HepG2 (cell line): ENCODE measurements around the gene C15orf62. TPM values are rescaled to one million over a fixed set of nuclear protein-coding genes. Genes with fewer than 3 reads are reported as not detected.

Experiments
- ATAC-seq: fragments of 200-7000 bp; cut with Tn5 transposase; 3 replicates; pipeline ENCODE4 v1.9.1; 2020; ENCODE audit warnings: mild to moderate bottlenecking, moderate library complexity
- BruUV-seq: library from RNA; stranded (reverse); fragments of 400-500 nt; replicated peaks from 2 replicates; lab custom pipeline; 2021; lab: Mats Ljungman, UMichigan
- CTCF ChIA-PET: fragments of 300-600 bp; formaldehyde crosslinking; extraction: SDS; loops from one replicate; lab custom pipeline; 2021; ENCODE audit warnings: low total read pairs, inconsistent platforms, low intra/inter-chr PET ratio; lab: Yijun Ruan, JAX
- POLR2A ChIA-PET: fragments of 350-600 bp; sonication (Branson Sonifier 250); formaldehyde crosslinking; loops from one replicate; lab custom pipeline; 2020; ENCODE audit warnings: antibody characterized with exemption, inconsistent platforms; lab: Yijun Ruan, JAX
- DNase-seq: peaks from one replicate; pipeline ENCODE4 v3.0.0-alpha.2; 2015; ENCODE audit warnings: low spot score
- FAIRE-seq: peaks from 3 replicates; lab custom pipeline; 2011; peaks lifted over from hg19 to GRCh38; lab: Jason Lieb, UNC
- H2AFZ ChIP-seq: one replicate; pipeline ENCODE4 v1.6.1; 2011; ENCODE audit warnings: low read length, inconsistent platforms
- H3K27ac ChIP-seq: fragments of 300-600 bp; 3 replicates; pipeline ENCODE4 v1.8.0; 2011; ENCODE audit warnings: mixed run types, mild to moderate bottlenecking, mixed read lengths, low read length, inconsistent platforms; ENCODE audit not compliant: insufficient read depth; ENCODE audit errors: extremely low read length
- H3K27me3 ChIP-seq, 2 experiments: fragments of 200-600 bp in 1 of 2; 2 replicates in 1 of 2; 3 replicates in 1 of 2; pipeline versions ENCODE4 v1.6.0 to v1.8.0; 2011; ENCODE audit warnings: low read length in 2 of 2, mild to moderate bottlenecking in 2 of 2, moderate library complexity in 2 of 2, inconsistent platforms in 1 of 2; ENCODE audit not compliant: insufficient read depth in 2 of 2, control insufficient read depth in 1 of 2
- H3K36me3 ChIP-seq, 2 experiments: fragments of 200-600 bp in 1 of 2; replicated peaks in 1 of 2; 2 replicates in 1 of 2; 3 replicates in 1 of 2; pipeline versions ENCODE4 v1.5.1 to v1.8.0; 2011; ENCODE audit warnings: low read length in 2 of 2, inconsistent platforms in 1 of 2; ENCODE audit not compliant: insufficient read depth in 2 of 2, control insufficient read depth in 1 of 2
- H3K4me1 ChIP-seq: 2 replicates; pipeline ENCODE4 v1.5.1; 2012; ENCODE audit warnings: low read length, inconsistent platforms; ENCODE audit not compliant: insufficient read depth
- H3K4me2 ChIP-seq: 2 replicates; pipeline ENCODE4 v1.6.0; 2011; ENCODE audit warnings: low read depth, low read length, inconsistent platforms
- H3K4me3 ChIP-seq, 3 experiments: fragments of 200-600 bp in 1 of 3; sonication (generic), shearing (Covaris generic) in 1 of 3; replicated peaks in 1 of 3; 2 replicates each; pipeline ENCODE4 v1.5.1; 2011 to 2016; ENCODE audit warnings: low read length in 3 of 3, inconsistent platforms in 2 of 3, low read depth in 2 of 3, mild to moderate bottlenecking in 2 of 3, control low read depth in 1 of 3, mixed read lengths in 1 of 3; ENCODE audit not compliant: insufficient read depth in 1 of 3
- H3K79me2 ChIP-seq: one replicate; pipeline ENCODE4 v1.6.1; 2011; ENCODE audit warnings: low read length, inconsistent platforms; ENCODE audit not compliant: insufficient read depth
- H3K9ac ChIP-seq: 2 replicates; pipeline ENCODE4 v1.6.0; 2011; ENCODE audit warnings: mild to moderate bottlenecking, low read depth, low read length, inconsistent platforms; ENCODE audit not compliant: insufficient read depth
- H3K9me3 ChIP-seq: 2 replicates; pipeline ENCODE4 v1.5.1; 2012; ENCODE audit warnings: mild to moderate bottlenecking, low read length
- H4K20me1 ChIP-seq: 2 replicates; pipeline ENCODE4 v1.6.0; 2011; ENCODE audit warnings: inconsistent platforms, mild to moderate bottlenecking, low read length, moderate library complexity; ENCODE audit not compliant: insufficient read depth
- AGO2 ChIP-seq: fragments of 200-400 bp; formaldehyde crosslinking; optimal IDR thresholded peaks from 2 replicates; pipeline ENCODE3; 2017; ENCODE audit warnings: mild to moderate bottlenecking, low read depth, low read length, moderate library complexity
- HNRNPLL ChIP-seq: fragments of 200-400 bp; formaldehyde crosslinking; IDR thresholded peaks from 2 replicates; pipeline ENCODE4 v1.6.1; 2017; ENCODE audit warnings: mild to moderate bottlenecking, low read depth, low read length; ENCODE audit not compliant: poor library complexity, severe bottlenecking
- POLR2AphosphoS2 ChIP-seq: IDR thresholded peaks from 2 replicates; pipeline ENCODE4 v1.6.1; 2011; ENCODE audit warnings: low read depth, low read length, improper control_type of control experiment
- POLR2G ChIP-seq: fragments of 200-400 bp; formaldehyde crosslinking; IDR thresholded peaks from 2 replicates; pipeline ENCODE4 v1.6.1; 2018; ENCODE audit warnings: mild to moderate bottlenecking, low read depth, low read length, moderate library complexity
- RBFOX2 ChIP-seq: fragments of 200-400 bp; formaldehyde crosslinking; IDR thresholded peaks from 2 replicates; pipeline ENCODE4 v1.6.1; 2017; ENCODE audit warnings: low read depth, mild to moderate bottlenecking, low read length
- ZFP36L1 ChIP-seq: sonication (generic); formaldehyde crosslinking; IDR thresholded peaks from 2 replicates; pipeline ENCODE4 v1.8.0; 2022; ENCODE audit warnings: mild to moderate bottlenecking, missing genetic modification reagents, moderate library complexity
- WGBS: methylation state at CpG from one replicate; pipeline ENCODE4 v1.1.6; 2017; ENCODE audit warnings: low lambda C conversion rate; 5-methylcytosine and 5-hydroxymethylcytosine counted together
- in situ Hi-C: cut with HindIII; loops from 2 replicates; pipeline ENCODE4 v1.10.0; 2017; ENCODE audit warnings: low pct_unique_long_range_greater_than_20kb; ENCODE audit not compliant: extremely low pct_ligation_motif_present
- intact Hi-C: fragments of 100-400 bp; cut with micrococcal nuclease; formaldehyde crosslinking; loops from one replicate; pipeline ENCODE4 v1.10.0; 2022; ENCODE audit not compliant: unreplicated experiment
- polyA plus RNA-seq, 8 experiments: library from polyadenylated mRNA; depleted of rRNA in 3 of 8; stranded (reverse) in 7 of 8; unstranded in 1 of 8; fragments of >200 nt; fragmentation: Illumina TruSeq in 4 of 8; extraction: Trizol in 4 of 8; gene quantifications; 2 replicates each; pipeline versions ENCODE4 v1.2.1 to v1.2.3, GENCODE V29; 2011 to 2016; ENCODE audit warnings: low read depth in 4 of 8, missing spikeins in 1 of 8, mixed read lengths in 1 of 8; ENCODE audit not compliant: insufficient read depth in 1 of 8
- total RNA-seq, 5 experiments: library from RNA; depleted of rRNA; stranded (reverse); fragments of >200 nt; fragmentation: Illumina TruSeq; extraction: Trizol; gene quantifications; 2 replicates each; pipeline ENCODE4 v1.2.3, GENCODE V29; 2016; ENCODE audit warnings: low read depth in 1 of 5
- TF ChIP-seq, protein P1 (sequence below): sonication (generic); formaldehyde crosslinking; IDR thresholded peaks from 2 replicates; pipeline ENCODE4 v1.4.0; 2020; ENCODE audit warnings: missing genetic modification reagents
- TF ChIP-seq, protein P2 (sequence below): sonication (generic); formaldehyde crosslinking; IDR thresholded peaks from one replicate; pipeline ENCODE4 v1.5.1; 2020; ENCODE audit warnings: mild to moderate bottlenecking, missing genetic modification reagents; ENCODE audit errors: not compliant biosample characterization
- TF ChIP-seq, protein P3 (sequence below): IDR thresholded peaks from 2 replicates; pipeline ENCODE4 v1.6.1; 2018; ENCODE audit warnings: missing genetic modification reagents

Gene C15orf62
- total and polyA plus RNA-seq, 2 of the 13 experiments (the other 11 are each of a cell fraction or from before 2014, with no cell fraction given): 0.51 to 1.1 TPM

DNA sequence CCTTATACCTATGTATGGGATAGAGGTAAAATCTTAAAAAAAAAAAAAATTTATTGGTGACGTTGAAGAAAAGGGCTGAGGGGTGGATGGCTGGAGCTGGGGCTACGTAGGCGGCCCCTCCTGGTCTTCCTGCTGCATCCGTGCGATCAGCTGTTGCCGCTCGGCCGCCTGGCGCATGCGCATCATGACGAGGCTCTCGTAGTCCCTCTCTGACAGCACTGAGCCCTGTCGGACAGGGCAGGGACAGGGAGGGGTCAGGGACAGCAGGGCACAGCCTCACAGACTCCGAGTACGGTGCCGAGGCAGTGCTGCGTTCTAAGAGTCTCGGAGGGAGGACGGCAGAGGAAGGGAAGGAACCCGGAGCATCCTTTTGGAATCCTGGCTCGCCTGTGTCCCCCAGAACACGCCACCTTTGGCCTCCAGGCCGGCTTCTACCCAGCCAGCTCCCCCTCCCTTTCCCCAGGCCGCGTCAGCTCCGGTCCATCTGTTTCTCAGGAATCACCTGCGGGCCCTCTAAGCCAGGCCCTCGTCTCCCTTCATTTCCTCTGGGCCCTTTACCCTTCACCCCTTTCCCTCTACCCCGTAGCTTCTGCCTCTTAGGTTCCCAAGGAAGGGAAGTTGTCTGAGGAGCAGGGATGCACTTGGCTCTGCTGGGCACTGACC, 1.8 kb upstream of the C15orf62 start:
- Histone ChIP-seq H3K27me3 (no peaks in the 10 kb centered on the region), H3K4me1 (peaks cover 23% of the 10 kb centered on the region), H3K9ac (no peak overlapping the region), H3K79me2 (peaks cover 11% of the 10 kb centered on the region), H3K4me3 (no peak overlapping the region), H3K9me3 (no peaks in the 10 kb centered on the region), H3K36me3 (peaks cover 8 to 22% of the 10 kb centered on the region in 2 experiments; a peak in 4 of 5 replicates), H3K27ac (no peak overlapping the region), H3K4me2 (no peak overlapping the region), H2AFZ (no peak overlapping the region), H4K20me1 (no peaks in the 10 kb centered on the region)
- ChIA-PET POLR2A (no interaction called here), CTCF (no interaction called here)
- in situ Hi-C loops: no loop called here
- intact Hi-C loops: no loop called here
- TF ChIP-seq RBFOX2: peak; percentile 57; the same call in 1 of the 2 replicates
- TF ChIP-seq AGO2: peak; percentile 75
- TF ChIP-seq, protein P1, sequence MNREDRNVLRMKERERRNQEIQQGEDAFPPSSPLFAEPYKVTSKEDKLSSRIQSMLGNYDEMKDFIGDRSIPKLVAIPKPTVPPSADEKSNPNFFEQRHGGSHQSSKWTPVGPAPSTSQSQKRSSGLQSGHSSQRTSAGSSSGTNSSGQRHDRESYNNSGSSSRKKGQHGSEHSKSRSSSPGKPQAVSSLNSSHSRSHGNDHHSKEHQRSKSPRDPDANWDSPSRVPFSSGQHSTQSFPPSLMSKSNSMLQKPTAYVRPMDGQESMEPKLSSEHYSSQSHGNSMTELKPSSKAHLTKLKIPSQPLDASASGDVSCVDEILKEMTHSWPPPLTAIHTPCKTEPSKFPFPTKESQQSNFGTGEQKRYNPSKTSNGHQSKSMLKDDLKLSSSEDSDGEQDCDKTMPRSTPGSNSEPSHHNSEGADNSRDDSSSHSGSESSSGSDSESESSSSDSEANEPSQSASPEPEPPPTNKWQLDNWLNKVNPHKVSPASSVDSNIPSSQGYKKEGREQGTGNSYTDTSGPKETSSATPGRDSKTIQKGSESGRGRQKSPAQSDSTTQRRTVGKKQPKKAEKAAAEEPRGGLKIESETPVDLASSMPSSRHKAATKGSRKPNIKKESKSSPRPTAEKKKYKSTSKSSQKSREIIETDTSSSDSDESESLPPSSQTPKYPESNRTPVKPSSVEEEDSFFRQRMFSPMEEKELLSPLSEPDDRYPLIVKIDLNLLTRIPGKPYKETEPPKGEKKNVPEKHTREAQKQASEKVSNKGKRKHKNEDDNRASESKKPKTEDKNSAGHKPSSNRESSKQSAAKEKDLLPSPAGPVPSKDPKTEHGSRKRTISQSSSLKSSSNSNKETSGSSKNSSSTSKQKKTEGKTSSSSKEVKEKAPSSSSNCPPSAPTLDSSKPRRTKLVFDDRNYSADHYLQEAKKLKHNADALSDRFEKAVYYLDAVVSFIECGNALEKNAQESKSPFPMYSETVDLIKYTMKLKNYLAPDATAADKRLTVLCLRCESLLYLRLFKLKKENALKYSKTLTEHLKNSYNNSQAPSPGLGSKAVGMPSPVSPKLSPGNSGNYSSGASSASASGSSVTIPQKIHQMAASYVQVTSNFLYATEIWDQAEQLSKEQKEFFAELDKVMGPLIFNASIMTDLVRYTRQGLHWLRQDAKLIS: no peak
- peak; percentile 18; the same call in 1 of the 2 replicates for TF ChIP-seq POLR2G
- no peak for TF ChIP-seq POLR2AphosphoS2
- TF ChIP-seq, protein P2, sequence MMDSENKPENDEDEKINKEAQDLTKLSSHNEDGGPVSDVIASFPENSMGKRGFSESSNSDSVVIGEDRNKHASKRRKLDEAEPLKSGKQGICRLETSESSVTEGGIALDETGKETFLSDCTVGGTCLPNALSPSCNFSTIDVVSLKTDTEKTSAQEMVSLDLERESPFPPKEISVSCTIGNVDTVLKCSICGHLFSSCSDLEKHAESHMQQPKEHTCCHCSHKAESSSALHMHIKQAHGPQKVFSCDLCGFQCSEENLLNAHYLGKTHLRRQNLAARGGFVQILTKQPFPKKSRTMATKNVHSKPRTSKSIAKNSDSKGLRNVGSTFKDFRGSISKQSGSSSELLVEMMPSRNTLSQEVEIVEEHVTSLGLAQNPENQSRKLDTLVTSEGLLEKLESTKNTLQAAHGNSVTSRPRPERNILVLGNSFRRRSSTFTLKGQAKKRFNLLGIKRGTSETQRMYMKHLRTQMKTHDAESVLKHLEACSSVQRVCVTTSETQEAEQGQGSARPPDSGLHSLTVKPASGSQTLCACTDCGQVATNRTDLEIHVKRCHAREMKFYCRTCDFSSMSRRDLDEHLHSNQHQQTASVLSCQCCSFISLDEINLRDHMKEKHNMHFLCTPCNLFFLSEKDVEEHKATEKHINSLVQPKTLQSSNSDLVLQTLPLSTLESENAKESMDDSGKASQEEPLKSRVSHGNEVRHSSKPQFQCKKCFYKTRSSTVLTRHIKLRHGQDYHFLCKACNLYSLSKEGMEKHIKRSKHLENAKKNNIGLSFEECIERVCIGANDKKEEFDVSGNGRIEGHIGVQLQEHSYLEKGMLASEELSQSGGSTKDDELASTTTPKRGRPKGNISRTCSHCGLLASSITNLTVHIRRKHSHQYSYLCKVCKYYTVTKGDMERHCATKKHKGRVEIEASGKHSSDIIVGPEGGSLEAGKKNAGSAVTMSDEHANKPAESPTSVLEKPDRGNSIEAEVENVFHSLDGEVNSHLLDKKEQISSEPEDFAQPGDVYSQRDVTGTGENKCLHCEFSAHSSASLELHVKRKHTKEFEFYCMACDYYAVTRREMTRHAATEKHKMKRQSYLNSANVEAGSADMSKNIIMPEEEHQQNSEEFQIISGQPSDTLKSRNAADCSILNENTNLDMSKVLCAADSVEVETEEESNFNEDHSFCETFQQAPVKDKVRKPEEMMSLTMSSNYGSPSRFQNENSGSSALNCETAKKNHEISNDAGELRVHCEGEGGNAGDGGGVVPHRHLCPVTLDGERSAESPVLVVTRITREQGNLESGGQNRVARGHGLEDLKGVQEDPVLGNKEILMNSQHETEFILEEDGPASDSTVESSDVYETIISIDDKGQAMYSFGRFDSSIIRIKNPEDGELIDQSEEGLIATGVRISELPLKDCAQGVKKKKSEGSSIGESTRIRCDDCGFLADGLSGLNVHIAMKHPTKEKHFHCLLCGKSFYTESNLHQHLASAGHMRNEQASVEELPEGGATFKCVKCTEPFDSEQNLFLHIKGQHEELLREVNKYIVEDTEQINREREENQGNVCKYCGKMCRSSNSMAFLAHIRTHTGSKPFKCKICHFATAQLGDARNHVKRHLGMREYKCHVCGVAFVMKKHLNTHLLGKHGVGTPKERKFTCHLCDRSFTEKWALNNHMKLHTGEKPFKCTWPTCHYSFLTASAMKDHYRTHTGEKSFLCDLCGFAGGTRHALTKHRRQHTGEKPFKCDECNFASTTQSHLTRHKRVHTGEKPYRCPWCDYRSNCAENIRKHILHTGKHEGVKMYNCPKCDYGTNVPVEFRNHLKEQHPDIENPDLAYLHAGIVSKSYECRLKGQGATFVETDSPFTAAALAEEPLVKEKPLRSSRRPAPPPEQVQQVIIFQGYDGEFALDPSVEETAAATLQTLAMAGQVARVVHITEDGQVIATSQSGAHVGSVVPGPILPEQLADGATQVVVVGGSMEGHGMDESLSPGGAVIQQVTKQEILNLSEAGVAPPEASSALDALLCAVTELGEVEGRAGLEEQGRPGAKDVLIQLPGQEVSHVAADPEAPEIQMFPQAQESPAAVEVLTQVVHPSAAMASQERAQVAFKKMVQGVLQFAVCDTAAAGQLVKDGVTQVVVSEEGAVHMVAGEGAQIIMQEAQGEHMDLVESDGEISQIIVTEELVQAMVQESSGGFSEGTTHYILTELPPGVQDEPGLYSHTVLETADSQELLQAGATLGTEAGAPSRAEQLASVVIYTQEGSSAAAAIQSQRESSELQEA (CRISPR knock-in tag): no peak
- no peak for TF ChIP-seq HNRNPLL
- TF ChIP-seq, protein P3, sequence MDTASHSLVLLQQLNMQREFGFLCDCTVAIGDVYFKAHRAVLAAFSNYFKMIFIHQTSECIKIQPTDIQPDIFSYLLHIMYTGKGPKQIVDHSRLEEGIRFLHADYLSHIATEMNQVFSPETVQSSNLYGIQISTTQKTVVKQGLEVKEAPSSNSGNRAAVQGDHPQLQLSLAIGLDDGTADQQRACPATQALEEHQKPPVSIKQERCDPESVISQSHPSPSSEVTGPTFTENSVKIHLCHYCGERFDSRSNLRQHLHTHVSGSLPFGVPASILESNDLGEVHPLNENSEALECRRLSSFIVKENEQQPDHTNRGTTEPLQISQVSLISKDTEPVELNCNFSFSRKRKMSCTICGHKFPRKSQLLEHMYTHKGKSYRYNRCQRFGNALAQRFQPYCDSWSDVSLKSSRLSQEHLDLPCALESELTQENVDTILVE (CRISPR knock-in tag): no peak
- TF ChIP-seq ZFP36L1 (CRISPR knock-in tag): no peak
- FAIRE-seq: no peak
- no TSS peak for BruUV-seq
- 94% methylated on average over 29 of the region's 29 CpGs for WGBS
- DNase-seq: no peak
- no peak for ATAC-seq
